Measurements from ENCODE around the gene STK32B. TPM values are rescaled to one million over a fixed set of nuclear protein-coding genes. Genes with fewer than 3 reads are reported as not detected.

STK32B gene
- total RNA-seq, 1 experiment from 2014 or later, result 0.37 TPM

GRCh38 chr4:5030221-5030620 is 21.1 kb upstream of the STK32B start:
- no peak for DNase-seq (ENCODE audit: low read depth)

- DNase-seq (ENCODE audit: low read depth), result no peak
These were observed 20.4 kb upstream of the STK32B start for GRCh38 chr4:5030927-5031326.

- no peak for DNase-seq (ENCODE audit: low read depth)
These were observed 18.5 kb upstream of the STK32B start for GRCh38 chr4:5032813-5033212.

GRCh38 chr4:5033281-5033841 is 17.9 kb upstream of the STK32B start:
- no peak for DNase-seq (ENCODE audit: low read depth)

- DNase-seq (ENCODE audit: low read depth), result no peak
These were observed 17.1 kb upstream of the STK32B start for GRCh38 chr4:5034206-5034605.

- DNase-seq (ENCODE audit: low read depth), result no peak
These were observed 15.0 kb upstream of the STK32B start for GRCh38 chr4:5036239-5036638.

GRCh38 chr4:5037553-5038551 is 13.4 kb upstream of the STK32B start:
- DNase-seq (ENCODE audit: low read depth), result peak; percentile 85

- no peak for DNase-seq (ENCODE audit: low read depth)
These were observed 11.5 kb upstream of the STK32B start for GRCh38 chr4:5039800-5040199.

- no peak for DNase-seq (ENCODE audit: low read depth)
These were observed 10.2 kb upstream of the STK32B start for GRCh38 chr4:5040856-5041620.

GRCh38 chr4:5041699-5042098 is 9.6 kb upstream of the STK32B start:
- no peak for DNase-seq (ENCODE audit: low read depth)

- DNase-seq (ENCODE audit: low read depth), result no peak
These were observed 7.7 kb upstream of the STK32B start for GRCh38 chr4:5043579-5043978.

GRCh38 chr4:5044341-5044740 is 6.9 kb upstream of the STK32B start:
- no peak for DNase-seq (ENCODE audit: low read depth)

- peak; percentile 35 for DNase-seq (ENCODE audit: low read depth)
These were observed 6.2 kb upstream of the STK32B start for GRCh38 chr4:5045097-5045496.

GRCh38 chr4:5048721-5049120 is 2.6 kb upstream of the STK32B start:
- no peak for DNase-seq (ENCODE audit: low read depth)

GRCh38 chr4:5050520-5051277 is 581 bp upstream of the STK32B start:
- DNase-seq (ENCODE audit: low read depth), result peak; percentile 47

GRCh38 chr4:5052204-5052702 is 973 bp downstream of the STK32B start:
- DNase-seq (ENCODE audit: low read depth), result no peak

GRCh38 chr4:5052726-5053425 is 1.6 kb downstream of the STK32B start:
- DNase-seq (ENCODE audit: low read depth), result no peak

- no peak for DNase-seq (ENCODE audit: low read depth)
These were observed 3.3 kb downstream of the STK32B start for GRCh38 chr4:5054532-5054931.

- DNase-seq (ENCODE audit: low read depth), result no peak
These were observed 4.1 kb downstream of the STK32B start for GRCh38 chr4:5055411-5055810.

- DNase-seq (ENCODE audit: low read depth), result no peak
These were observed 14.8 kb downstream of the STK32B start for GRCh38 chr4:5066101-5066500.
